Activated CD4-positive, alpha-beta T cell treated with anti-CD3 and anti-CD28 coated beads for 48 hours (primary cell): Measurements from ENCODE around the gene CEP126.
A peak's percentile ranks its signal among the peaks of the same experiment; 100 is the strongest.

Experiments used
- DNase-seq: peaks from one replicate; pipeline ENCODE4 v3.0.0-alpha.2; 2020

The CEP126 gene, protein sequence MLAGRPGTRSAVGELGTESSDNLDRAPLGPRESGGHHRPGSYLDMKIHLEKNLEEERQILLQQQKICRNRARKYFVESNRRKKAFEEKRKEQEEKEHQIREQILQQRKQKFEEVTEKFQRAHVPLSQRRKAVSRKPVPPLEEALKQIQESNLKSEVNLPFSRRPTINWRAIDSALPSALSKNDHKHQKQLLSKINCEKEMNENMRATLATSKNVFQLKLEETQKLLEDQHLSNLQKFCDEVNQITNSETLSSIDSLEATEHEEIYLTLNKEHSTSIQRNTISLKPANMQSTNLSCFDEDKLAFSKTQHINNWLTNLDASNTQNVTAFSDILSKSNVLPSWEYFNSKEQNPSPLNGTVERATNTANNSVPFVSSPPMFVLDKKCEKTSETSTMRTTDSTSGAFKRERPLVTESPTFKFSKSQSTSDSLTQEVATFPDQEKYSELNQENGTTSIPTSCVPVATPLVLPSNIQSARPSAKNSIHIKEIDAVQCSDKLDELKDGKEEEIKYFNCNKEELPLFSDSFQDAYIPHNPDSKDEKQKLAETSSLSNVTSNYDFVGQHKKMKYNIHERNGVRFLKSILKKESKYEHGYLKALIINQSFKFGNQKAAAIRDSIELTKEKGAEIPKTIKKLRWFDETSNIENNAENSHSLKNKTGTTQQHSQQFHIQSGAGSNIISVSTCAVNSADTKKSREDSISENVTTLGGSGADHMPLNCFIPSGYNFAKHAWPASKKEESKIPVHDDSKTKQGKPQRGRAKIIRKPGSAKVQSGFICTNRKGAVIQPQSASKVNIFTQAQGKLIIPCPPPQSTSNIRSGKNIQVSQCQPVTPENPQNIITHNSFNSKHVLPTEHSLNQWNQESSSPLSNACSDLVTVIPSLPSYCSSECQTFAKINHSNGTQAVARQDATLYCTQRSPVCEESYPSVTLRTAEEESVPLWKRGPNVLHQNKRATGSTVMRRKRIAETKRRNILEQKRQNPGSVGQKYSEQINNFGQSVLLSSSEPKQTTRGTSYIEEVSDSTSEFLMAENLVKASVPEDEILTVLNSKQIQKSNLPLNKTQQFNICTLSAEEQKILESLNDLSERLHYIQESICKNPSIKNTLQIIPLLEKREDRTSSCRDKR

DNA sequence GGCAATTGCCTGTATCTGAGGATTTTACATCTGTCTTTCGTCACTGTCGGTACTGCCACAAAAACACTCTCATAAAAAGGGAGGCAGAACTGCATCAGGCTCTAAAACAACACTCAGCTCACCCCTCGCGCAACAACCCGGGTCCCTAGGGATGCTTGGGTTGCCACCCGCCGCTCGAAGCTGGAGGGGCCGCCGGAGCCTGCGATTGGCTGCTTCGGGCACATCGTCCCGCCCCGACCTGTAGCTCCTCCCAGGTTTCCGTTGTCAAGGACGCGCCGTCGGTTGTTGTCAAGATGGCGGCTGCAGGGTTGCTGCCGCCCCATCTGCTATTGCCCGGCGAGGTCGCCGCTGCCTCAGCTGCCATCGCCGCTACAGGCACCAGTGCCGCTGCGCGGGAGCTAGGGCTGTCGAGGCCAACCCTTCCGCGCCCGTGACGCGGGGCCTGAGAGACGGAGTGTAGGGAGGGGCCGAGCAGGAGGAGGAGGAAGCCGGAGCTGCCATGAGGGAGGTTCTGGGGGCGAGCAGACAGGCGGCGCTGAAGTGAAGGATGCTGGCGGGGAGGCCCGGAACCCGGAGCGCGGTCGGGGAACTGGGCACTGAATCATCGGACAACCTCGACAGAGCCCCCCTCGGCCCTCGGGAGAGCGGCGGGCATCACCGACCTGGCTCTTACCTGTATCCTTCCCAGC lies at the start of gene CEP126:
CEP126 (plus strand) TSS at position 273 of the 689 bp plus-strand sequence; CDS start at position 548, 275 bp downstream.
- DNase-seq: peak; percentile 95

DNA sequence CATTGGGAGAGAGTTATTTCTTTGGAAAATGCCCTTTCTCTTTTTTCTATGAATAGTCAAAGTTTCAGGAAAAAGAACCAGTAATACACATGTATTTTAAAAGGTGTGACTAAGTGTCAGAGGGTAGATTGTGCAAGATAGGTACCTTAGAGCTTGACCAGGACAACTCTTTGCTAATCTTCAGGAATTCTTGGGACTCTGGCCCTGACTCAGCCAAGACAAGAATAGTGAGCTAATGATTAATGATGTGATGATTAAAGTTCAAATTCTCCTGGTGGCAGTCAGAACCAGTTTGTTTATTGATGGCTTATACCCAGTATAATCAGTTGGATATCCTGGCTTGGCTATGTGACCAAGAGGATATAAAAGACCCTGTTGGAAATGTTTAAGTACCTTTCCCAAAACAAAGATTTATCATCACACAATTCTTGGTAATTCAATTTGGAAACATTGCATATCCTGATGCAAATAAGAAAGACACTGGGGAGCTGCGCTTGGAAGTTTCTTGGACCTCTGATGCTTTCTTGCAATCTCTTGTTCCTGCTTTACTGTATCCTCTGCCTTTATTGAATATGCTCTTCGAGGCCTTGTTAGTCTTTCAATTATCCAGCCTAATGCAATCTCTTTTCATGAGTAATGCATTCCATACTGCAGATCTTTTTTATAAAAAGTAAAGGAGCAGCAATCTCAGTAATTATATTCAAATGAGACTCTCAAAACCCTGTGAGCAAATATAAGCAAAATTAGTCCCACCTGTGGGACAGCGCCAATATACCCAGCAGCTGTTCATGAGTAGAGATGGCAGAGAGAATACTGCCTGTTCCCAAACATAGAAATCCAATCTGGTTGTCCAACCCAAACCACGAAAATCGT lies 48.0 kb upstream of the CEP126 start:
- no peak for DNase-seq

DNA sequence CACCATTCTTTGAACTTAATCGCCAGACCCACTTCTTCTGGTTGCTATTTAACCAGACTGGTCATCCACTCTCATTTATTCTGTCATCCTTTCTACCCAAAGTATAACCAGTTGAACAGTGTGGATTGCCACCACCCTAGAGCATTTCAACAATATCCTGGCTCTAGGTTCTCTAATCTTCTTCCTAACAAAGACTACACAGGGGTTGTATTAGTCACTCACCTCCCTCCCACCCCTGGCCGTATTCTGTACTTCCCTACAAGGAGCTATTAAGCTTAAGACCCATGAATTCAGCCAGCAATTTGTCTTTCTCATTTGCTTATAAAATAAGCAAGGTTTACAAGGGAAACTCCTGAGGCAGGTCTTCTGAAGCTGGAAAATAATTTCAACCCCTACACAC lies 46.9 kb upstream of the CEP126 start:
- no peak for DNase-seq

DNA sequence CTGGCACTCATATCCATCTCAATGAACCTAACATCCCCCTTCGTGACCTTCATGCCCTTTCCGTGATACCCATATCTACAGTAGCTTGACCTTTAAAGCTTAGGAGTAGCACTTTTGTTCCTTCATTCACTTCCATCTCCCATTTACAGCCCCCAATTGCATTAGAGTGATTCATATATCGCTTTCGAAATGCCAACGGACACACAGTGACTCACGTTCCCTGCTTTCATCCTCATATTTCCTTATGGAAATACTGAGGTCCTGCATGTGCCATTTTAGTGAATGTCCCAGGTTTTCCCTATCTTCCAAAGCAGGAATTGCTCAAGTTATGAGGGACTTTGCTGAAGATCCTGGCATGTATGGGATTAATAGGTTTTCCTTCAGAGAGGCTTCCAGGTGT lies 44.3 kb upstream of the CEP126 start:
- no peak for DNase-seq

DNA sequence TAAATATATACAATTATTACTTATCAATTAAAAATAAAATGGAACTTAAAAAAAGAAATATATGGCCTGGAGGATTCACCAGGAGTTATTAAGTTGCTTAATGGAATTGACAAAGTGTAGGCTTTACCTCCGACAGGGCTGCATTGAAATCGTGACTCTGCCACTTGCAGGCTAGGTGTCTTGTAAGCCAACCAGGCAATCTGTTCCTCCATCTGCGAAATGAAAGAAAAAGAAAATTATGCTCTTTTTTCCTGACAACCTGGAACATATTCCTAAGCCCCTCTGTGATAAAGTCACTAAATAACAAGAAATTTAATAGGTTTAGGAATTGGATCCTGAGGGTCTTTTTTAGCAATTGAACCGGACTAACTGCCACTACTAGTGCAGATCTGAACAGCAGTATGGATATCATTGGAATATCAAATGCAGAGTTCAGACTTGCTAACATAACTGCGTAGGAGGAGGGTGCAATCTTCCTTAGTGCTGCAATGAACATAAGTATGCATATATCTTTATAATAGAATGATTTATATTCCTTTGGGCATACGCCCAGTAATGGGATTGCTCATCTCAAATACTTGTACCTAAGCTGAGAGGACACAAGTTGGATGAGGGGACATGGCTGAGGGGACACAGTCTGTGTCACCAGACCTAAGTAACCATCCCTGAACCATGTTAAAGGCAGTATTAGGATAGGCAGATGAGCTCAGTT lies 42.5 kb upstream of the CEP126 start:
- no peak for DNase-seq

DNA sequence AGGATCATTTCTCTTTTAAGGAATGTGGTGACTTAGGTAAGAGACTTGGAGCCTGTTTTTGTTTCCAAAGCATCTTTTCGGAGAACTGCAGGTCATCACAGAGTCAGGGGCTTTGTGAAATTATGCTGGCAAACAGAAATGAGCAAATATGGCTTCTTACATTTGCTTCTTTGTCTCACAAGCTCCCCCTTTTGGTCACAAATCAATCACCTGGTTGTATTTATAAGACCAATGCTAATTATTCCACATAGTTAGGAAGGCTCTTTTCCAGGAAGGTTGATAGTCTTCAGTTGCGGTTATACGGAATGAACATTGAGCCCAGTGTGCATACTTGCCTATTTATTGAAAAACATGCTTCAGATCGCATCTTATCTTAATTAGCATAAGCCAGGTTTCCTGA lies 34.6 kb upstream of the CEP126 start:
- DNase-seq: no peak

DNA sequence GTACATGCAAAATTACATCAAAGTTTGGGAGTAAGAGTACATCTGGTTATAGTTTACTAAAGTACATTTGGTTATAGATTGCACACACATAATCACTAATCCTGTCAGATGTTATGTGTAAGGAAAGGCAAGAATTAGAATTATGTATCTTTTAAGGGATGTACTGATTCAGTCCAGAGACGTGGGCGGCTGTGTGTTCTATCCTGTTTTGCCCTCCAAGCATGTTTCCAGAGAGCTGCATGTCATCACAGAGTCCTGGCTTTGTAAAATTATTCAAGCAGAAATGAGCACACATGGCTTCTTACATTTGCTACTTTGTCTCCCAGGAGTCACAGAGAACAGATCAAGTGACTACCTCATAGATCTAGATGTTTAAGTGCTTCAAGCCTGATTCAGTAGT lies 33.2 kb upstream of the CEP126 start:
- no peak for DNase-seq

DNA sequence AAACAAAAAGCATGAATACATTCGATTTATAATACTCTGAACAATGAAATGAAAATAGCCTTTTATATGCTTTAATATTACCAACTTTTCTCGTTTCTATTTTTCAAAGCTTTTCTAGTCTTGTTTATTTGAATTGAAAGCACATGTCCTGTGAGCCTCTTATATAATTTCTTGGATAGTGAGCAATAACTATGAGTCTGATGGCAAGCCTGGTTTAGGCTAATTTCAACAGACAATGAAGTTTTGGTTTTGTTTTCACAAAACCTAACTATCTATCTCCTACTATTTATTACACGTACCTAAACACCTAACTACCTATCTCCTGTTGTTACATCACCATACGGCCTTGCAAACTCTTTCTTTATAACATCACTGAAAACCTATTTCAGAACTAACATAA lies 29.2 kb upstream of the CEP126 start:
- no peak for DNase-seq

DNA sequence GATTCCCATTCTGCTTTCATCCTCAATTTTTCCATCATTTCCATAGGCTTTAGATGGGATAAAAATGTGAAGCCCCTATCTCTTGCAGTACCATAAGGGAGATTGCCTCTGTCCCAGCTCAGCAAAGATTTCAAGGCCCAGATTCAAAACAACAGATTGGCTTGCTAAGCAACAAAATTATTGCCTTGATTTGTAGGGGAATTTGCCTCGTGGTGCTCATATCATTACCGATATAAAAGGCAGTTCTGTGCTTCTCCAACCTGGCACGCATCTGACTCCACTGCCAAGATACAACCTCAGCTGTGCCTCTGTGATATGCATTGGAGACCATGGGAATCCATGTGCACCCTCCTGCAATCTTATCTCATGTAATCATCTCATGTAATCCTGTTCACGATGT lies 25.0 kb upstream of the CEP126 start:
- no peak for DNase-seq

DNA sequence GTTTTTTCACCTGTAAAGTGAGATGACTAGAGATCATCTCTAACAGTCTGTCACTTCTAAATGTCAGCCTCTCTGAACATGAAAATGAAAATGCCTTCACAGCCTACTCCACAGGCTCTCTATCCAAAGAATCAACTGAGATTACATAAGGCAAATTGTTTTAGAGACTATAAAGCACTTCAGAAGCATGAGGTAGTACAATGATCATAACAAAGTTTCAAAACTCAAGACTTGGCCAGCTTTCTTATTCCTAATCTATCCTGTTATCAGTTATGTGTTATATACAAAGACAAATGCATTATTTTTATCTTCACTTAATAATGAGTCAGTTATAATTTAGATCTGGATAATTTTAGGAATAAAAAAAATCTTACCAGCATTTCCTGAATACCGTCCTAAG lies 20.3 kb upstream of the CEP126 start:
- no peak for DNase-seq

DNA sequence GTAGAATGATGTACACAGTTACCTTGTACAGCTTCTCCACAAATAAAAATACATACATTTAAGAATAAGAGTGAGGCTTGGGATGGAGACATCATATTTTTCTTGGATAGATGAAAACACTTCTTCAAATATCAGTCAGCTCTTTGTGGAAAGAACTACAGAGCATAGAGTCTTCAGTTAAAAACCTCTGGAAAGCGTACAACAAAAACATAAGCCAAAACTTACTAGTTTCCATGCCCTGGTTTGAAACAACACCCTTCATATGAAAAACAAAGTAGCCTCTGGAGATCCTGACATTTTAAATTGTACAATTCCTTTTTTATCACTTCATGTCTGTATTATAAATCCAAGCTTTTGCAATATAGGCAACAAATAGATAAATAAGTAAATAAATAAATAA lies 7.0 kb upstream of the CEP126 start:
- no peak for DNase-seq

DNA sequence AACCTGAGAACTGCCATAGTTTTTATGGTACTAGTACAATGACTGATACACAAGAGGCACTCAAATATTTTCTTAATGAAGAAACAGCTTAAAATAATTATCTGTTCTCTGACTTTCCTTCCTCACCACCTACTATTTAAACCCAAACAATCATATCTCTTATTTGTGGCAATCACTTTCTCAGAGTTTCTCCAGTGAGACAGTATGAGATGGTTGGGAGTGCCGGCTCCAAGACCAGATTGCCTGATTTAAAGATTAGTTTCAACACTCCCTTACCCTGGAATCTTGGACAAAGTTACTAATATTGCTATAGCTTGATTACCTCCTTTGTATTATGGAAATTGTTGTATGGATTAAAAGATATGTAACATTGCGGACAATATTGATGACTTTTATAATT lies 5.7 kb upstream of the CEP126 start:
- DNase-seq: no peak

DNA sequence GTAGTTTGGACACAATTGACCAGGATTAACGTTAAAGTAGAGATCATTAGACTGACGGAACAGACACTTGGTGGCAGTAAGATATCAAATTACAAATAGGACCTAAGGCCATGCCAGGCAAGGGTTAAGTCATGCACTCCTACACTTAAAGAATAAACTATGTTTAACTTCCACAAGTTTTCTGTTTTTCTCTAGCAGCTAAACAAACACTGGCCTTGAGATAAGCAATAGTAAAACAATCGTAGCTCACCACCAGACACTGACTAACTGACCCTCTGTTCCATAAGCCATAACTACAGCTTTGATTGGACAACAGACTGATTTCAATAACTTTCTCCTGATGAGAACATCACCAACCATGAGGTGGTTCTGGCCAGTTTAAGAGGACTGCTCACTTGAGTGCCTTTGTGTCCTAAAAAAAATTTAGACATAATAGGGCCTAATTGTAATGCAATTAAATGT lies 2.0 kb upstream of the CEP126 start:
- DNase-seq: no peak

DNA sequence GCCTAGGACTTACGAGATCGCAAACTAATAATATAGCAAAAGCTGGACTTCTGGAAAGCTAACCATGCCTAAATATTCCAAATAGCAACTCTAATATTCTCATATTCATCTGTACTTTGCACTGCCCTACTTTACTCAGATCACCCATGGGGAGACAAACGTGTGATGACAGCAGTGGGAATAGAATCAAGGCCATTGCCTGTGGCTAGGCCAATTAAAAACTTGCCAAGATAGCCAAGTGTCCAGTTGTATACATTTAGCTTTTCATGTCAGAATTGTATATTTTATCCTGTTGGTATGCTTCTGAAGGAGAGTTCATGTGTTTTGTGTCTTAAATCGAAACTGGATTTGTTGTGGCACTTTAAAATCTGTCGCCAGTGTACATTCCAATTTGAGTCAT lies 1.2 kb upstream of the CEP126 start:
- no peak for DNase-seq

DNA sequence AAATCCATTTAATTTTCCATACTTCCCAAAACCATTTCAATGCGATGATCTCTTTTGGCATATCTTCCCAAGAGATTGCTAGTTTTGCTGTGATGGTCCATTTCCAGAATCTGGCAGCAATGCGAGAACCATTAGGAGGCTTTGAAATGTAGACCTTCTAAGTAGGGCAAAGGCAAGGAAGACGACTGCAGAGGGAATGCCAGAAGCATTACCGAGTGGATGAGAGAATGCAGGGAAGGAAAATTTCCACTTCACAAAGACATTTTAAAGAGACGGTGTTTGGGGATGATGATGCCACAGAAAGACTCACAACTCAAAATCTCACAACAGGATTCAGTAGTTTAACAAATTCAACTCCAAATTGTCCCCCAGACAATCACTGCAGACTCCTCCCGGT lies 471 bp upstream of the CEP126 start:
- DNase-seq: no peak

DNA sequence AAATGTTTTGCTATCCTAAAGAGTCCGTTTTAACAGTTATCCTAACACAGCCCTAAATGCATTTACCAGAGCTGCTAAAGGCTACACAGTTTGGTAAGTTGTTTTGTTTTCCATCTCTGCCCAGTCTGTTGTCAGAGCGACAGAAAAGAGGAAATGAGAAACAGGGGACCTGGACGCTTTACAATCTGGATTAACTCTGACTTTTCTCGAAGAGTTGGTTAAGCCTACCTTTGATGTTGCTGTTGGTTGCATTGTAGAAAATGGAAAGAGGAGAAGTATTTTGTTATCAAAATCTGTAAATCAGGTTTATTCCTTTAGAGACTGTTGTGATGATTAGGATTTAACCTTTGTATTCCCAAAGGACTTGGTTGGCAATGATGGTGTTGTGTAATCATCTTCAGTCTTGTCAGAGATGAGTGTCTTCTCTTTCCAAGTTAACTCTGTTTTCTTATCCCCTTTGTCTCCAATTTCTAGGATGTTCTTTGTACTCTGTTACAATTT lies 1.0 kb downstream of the CEP126 start:
- DNase-seq: no peak

DNA sequence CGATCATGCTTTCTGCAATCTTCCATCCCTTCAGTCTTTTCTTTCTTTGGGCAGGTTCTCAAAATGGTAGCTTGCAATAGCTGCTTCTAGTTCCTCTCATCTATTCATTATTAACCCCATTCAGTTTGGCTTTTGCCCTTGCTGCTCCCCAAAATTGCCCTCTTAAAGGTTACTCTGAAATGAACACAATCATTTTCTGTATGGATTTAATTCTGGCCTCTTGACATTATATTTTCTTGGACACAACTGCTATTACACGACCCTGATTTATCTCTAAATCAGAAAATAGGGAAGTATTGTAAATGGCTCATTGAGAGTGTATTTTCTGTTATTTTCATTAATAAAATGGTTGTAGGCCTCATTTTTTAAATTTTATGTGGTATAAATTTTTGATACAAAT lies 1.6 kb downstream of the CEP126 start, which contains the start of gene ANGPTL5:
ANGPTL5 (minus strand) TSS at position 101 of the 400 bp plus-strand sequence. CDS start 8,613 bp downstream, outside the sequence.
- DNase-seq: no peak

DNA sequence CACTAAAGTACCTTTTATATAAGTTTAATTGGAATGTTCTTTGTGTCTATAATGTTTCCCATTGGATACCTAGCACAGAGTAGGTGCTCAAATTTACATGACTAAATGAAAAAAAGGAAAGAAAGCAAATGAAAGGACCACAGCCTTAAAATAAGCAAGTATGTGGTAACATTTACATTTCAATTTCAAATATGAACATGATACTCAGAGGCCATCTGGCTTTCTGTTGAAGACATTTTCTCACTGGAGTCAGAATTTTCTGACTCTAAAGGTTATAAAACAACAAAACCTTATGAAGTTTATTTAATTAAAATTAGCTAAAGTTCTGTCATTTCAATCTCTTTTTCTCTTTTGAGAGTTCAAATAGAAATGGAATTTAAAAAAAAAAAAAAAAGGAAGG lies 2.4 kb downstream of the CEP126 start:
- no peak for DNase-seq

DNA sequence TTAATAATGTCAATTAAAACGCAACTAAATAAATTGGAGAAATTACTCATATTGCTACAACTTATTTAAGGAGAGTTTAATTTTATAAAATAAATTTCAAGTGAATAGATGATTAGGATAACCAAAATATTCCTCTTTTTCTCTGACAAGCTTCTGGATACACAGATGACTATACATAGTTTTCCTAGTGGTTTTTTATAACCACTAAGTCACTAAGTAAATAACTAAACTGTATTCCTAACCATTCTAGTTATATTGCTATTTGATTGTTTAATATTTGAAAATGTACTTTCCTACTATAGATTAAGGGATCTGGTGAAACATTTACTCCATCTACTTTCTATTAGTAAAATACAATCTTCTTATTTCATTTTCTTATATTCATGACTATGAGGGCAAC lies 6.2 kb downstream of the CEP126 start:
- no peak for DNase-seq

DNA sequence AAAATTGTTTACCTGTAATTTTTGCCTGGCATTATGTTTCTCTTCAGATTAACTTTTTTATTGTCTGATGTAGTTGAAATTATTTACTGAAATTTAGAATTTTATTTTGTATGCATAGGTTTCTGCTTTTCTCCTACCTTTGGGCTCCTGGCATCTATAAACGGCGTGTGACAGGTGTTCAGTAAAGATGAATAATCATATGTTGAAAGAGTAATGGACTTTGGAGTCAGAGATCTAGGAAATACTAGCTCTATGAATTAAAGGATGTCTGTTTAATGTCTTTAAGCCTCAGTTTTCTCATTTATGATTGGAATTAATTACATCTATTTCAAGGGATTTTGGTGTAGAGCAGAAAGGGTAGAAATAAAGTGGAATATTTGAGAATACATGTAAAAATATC lies 8.7 kb downstream of the CEP126 start:
- no peak for DNase-seq
